IgD-negative memory B cell (primary cell): ENCODE measurements around the gene KCNQ1. TPM values are rescaled to one million over a fixed set of nuclear protein-coding genes. Genes with fewer than 3 reads are reported as not detected.

Experiments
- H3K27ac Mint-ChIP-seq, 3 donors: one replicate each; pipeline ENCODE4 v1.8.0; 2020 to 2022; ENCODE audit warnings: mild to moderate bottlenecking in 3 of 3, mixed read lengths in 3 of 3, moderate library complexity in 1 of 3
- H3K27me3 Mint-ChIP-seq: one replicate; pipeline ENCODE4 v1.8.0; 2021; ENCODE audit warnings: mixed read lengths
- H3K36me3 Mint-ChIP-seq: one replicate; pipeline ENCODE4 v1.8.0; 2020; ENCODE audit warnings: mild to moderate bottlenecking, mixed read lengths
- H3K4me1 Mint-ChIP-seq, 3 donors: one replicate each; pipeline ENCODE4 v1.8.0; 2020 to 2022; ENCODE audit warnings: mixed read lengths in 3 of 3, mild to moderate bottlenecking in 1 of 3
- H3K4me3 Mint-ChIP-seq, 4 donors: one replicate each; pipeline ENCODE4 v1.8.0; 2020 to 2022; ENCODE audit warnings: mild to moderate bottlenecking in 4 of 4, mixed read lengths in 4 of 4, moderate library complexity in 3 of 4
- H3K9me3 Mint-ChIP-seq, 3 donors: one replicate each; pipeline ENCODE4 v1.8.0; 2020 to 2021; ENCODE audit warnings: mixed read lengths in 3 of 3, mild to moderate bottlenecking in 1 of 3
- polyA plus RNA-seq: library from polyadenylated mRNA; unstranded; fragments of 300-500 nt; fragmentation: Illumina TruSeq; gene quantifications from one replicate; pipeline ENCODE4 v1.2.3, GENCODE V29; 2021

Gene KCNQ1
- polyA plus RNA-seq, 1 donor from 2014 or later, result 20.5 TPM

GRCh38 chr11:2747248-2748027 is 302.6 kb downstream of the KCNQ1 start:
- H3K27me3 Mint-ChIP-seq, result no peaks in the 10 kb centered on the region
- H3K27ac Mint-ChIP-seq, result no peak overlapping the region
- peaks cover 11% of the 10 kb centered on the region for H3K36me3 Mint-ChIP-seq
- H3K4me3 Mint-ChIP-seq, result peak overlapping the region in 1 of 4 donors; percentile 57
- peaks cover 0 to 2% (median 0%) of the 10 kb centered on the region in 3 donors for H3K4me1 Mint-ChIP-seq
- no peaks in the 10 kb centered on the region for H3K9me3 Mint-ChIP-seq

GRCh38 chr11:2748061-2748813 is 303.4 kb downstream of the KCNQ1 start:
- Mint-ChIP-seq H3K36me3 (peaks cover 11% of the 10 kb centered on the region), H3K27me3 (no peaks in the 10 kb centered on the region), H3K9me3 (peaks cover 0 to 4% (median 0%) of the 10 kb centered on the region in 3 donors), H3K27ac (no peak overlapping the region), H3K4me1 (peaks cover 0 to 2% (median 0%) of the 10 kb centered on the region in 3 donors), H3K4me3 (no peak overlapping the region)

- H3K27me3 Mint-ChIP-seq, result no peaks in the 10 kb centered on the region
- no peak overlapping the region for H3K4me3 Mint-ChIP-seq
- H3K4me1 Mint-ChIP-seq, result peaks cover 0 to 2% (median 0%) of the 10 kb centered on the region in 3 donors
- H3K27ac Mint-ChIP-seq, result no peak overlapping the region
- H3K36me3 Mint-ChIP-seq, result peaks cover 18% of the 10 kb centered on the region
- H3K9me3 Mint-ChIP-seq, result peaks cover 0 to 8% (median 0%) of the 10 kb centered on the region in 3 donors
These were observed 304.2 kb downstream of the KCNQ1 start for GRCh38 chr11:2748814-2749554.

- no peaks in the 10 kb centered on the region for H3K27me3 Mint-ChIP-seq
- no peak overlapping the region for H3K27ac Mint-ChIP-seq
- H3K9me3 Mint-ChIP-seq, result peaks cover 0 to 11% (median 2%) of the 10 kb centered on the region in 3 donors
- peaks cover 22% of the 10 kb centered on the region for H3K36me3 Mint-ChIP-seq
- H3K4me3 Mint-ChIP-seq, result no peak overlapping the region
- peaks cover 0 to 2% (median 2%) of the 10 kb centered on the region in 3 donors for H3K4me1 Mint-ChIP-seq
These were observed 305.4 kb downstream of the KCNQ1 start for GRCh38 chr11:2750101-2750681.

GRCh38 chr11:2750682-2751522 is 306.1 kb downstream of the KCNQ1 start:
- peaks cover 23% of the 10 kb centered on the region for H3K36me3 Mint-ChIP-seq

GRCh38 chr11:2751523-2752203 is 306.9 kb downstream of the KCNQ1 start:
- peaks cover 1 to 13% (median 2%) of the 10 kb centered on the region in 3 donors for H3K9me3 Mint-ChIP-seq
- peak overlapping the region in 1 of 3 donors; percentile 52 for H3K27ac Mint-ChIP-seq
- no peak overlapping the region for H3K4me3 Mint-ChIP-seq
- peaks cover 0 to 2% (median 0%) of the 10 kb centered on the region in 3 donors for H3K4me1 Mint-ChIP-seq
- H3K36me3 Mint-ChIP-seq, result peaks cover 23% of the 10 kb centered on the region
- H3K27me3 Mint-ChIP-seq, result no peaks in the 10 kb centered on the region

More at GRCh38 chr11:2750682-2751522, 306.1 kb downstream of the KCNQ1 start:
- H3K4me3 Mint-ChIP-seq, result no peak overlapping the region
- peaks cover 0 to 2% (median 2%) of the 10 kb centered on the region in 3 donors for H3K4me1 Mint-ChIP-seq
- no peak overlapping the region for H3K27ac Mint-ChIP-seq
- H3K27me3 Mint-ChIP-seq, result no peaks in the 10 kb centered on the region
- H3K9me3 Mint-ChIP-seq, result peaks cover 1 to 13% (median 2%) of the 10 kb centered on the region in 3 donors

- H3K4me1 Mint-ChIP-seq, result peaks cover 0 to 2% (median 0%) of the 10 kb centered on the region in 3 donors
- peaks cover 25% of the 10 kb centered on the region for H3K36me3 Mint-ChIP-seq
- H3K27me3 Mint-ChIP-seq, result no peaks in the 10 kb centered on the region
- peak overlapping the region in 1 of 3 donors; percentile 52 for H3K27ac Mint-ChIP-seq
- H3K4me3 Mint-ChIP-seq, result no peak overlapping the region
- H3K9me3 Mint-ChIP-seq, result peaks cover 1 to 13% (median 2%) of the 10 kb centered on the region in 3 donors
These were observed 307.5 kb downstream of the KCNQ1 start for GRCh38 chr11:2752204-2752770.

GRCh38 chr11:2752923-2753322 is 308.1 kb downstream of the KCNQ1 start:
- Mint-ChIP-seq H3K27ac (peak overlapping the region in 1 of 3 donors; percentile 31), H3K4me3 (no peak overlapping the region), H3K4me1 (peaks cover 0 to 2% (median 0%) of the 10 kb centered on the region in 3 donors), H3K27me3 (no peaks in the 10 kb centered on the region), H3K9me3 (peaks cover 2 to 13% (median 4%) of the 10 kb centered on the region in 3 donors), H3K36me3 (peaks cover 25% of the 10 kb centered on the region)

GRCh38 chr11:2754008-2754407 is 309.2 kb downstream of the KCNQ1 start:
- Mint-ChIP-seq H3K4me3 (no peak overlapping the region), H3K4me1 (peaks cover 0 to 2% (median 0%) of the 10 kb centered on the region in 3 donors), H3K27me3 (no peaks in the 10 kb centered on the region), H3K9me3 (peaks cover 2 to 13% (median 5%) of the 10 kb centered on the region in 3 donors), H3K27ac (peak overlapping the region in 1 of 3 donors; percentile 74), H3K36me3 (peaks cover 27% of the 10 kb centered on the region)

- peak overlapping the region in 1 of 4 donors; percentile 33 for H3K4me3 Mint-ChIP-seq
- H3K36me3 Mint-ChIP-seq, result peaks cover 23% of the 10 kb centered on the region
- H3K27me3 Mint-ChIP-seq, result no peaks in the 10 kb centered on the region
- H3K27ac Mint-ChIP-seq, result no peak overlapping the region
- peaks cover 2 to 13% (median 5%) of the 10 kb centered on the region in 3 donors for H3K9me3 Mint-ChIP-seq
- peaks cover 0 to 2% (median 0%) of the 10 kb centered on the region in 3 donors for H3K4me1 Mint-ChIP-seq
These were observed 310.3 kb downstream of the KCNQ1 start for GRCh38 chr11:2755071-2755470.

- H3K27me3 Mint-ChIP-seq, result no peaks in the 10 kb centered on the region
- no peak overlapping the region for H3K27ac Mint-ChIP-seq
- H3K4me3 Mint-ChIP-seq, result no peak overlapping the region
- H3K9me3 Mint-ChIP-seq, result peaks cover 2 to 7% (median 5%) of the 10 kb centered on the region in 3 donors
- H3K4me1 Mint-ChIP-seq, result peaks cover 0 to 2% (median 0%) of the 10 kb centered on the region in 3 donors
- peaks cover 17% of the 10 kb centered on the region for H3K36me3 Mint-ChIP-seq
These were observed 313.9 kb downstream of the KCNQ1 start for GRCh38 chr11:2758751-2759150.

GRCh38 chr11:2759228-2760195 is 314.7 kb downstream of the KCNQ1 start:
- no peaks in the 10 kb centered on the region for H3K27me3 Mint-ChIP-seq
- no peak overlapping the region for H3K27ac Mint-ChIP-seq
- peaks cover 0 to 9% (median 5%) of the 10 kb centered on the region in 3 donors for H3K9me3 Mint-ChIP-seq
- no peak overlapping the region for H3K4me3 Mint-ChIP-seq
- H3K36me3 Mint-ChIP-seq, result peaks cover 12% of the 10 kb centered on the region
- peaks cover 0 to 2% (median 0%) of the 10 kb centered on the region in 3 donors for H3K4me1 Mint-ChIP-seq
